GM21737 (cell line): ENCODE measurements around the gene GHDC.
"Not testable (repeated sequence)": the region's sequence is repeated elsewhere in the genome, so short reads cannot be mapped to it uniquely, and the experiment has no call there.

Experiments used
- ATAC-seq: cut with Tn5 transposase; IDR thresholded peaks from one replicate; pipeline ENCODE4 v1.9.1; 2021; ENCODE audit warnings: mild to moderate bottlenecking, moderate library complexity; ENCODE audit not compliant: unreplicated experiment

The GHDC gene

GRCh38 chr17:42159796-42160530 is 34.3 kb downstream of the GHDC start:
- no peak for ATAC-seq

- ATAC-seq, result no peak
Measured at GRCh38 chr17:42155614-42156045, 38.7 kb downstream of the GHDC start.

GRCh38 chr17:42153919-42154742 is 40.2 kb downstream of the GHDC start:
- no peak for ATAC-seq

- ATAC-seq, result no peak
Measured at GRCh38 chr17:42146911-42147607, 47.2 kb downstream of the GHDC start.

GRCh38 chr17:42143138-42143537 is 51.2 kb downstream of the GHDC start:
- ATAC-seq, result not testable (repeated sequence)

GRCh38 chr17:42142371-42142896 is 51.9 kb downstream of the GHDC start:
- ATAC-seq, result no peak

GRCh38 chr17:42141382-42141781 is 52.9 kb downstream of the GHDC start:
- no peak for ATAC-seq

- not testable (repeated sequence) for ATAC-seq
Measured at GRCh38 chr17:42140690-42141089, 53.6 kb downstream of the GHDC start.
